ENCODE data around the gene MLXIP.
A peak's percentile ranks its signal among the peaks of the same experiment; 100 is the strongest.

The MLXIP gene

DNA sequence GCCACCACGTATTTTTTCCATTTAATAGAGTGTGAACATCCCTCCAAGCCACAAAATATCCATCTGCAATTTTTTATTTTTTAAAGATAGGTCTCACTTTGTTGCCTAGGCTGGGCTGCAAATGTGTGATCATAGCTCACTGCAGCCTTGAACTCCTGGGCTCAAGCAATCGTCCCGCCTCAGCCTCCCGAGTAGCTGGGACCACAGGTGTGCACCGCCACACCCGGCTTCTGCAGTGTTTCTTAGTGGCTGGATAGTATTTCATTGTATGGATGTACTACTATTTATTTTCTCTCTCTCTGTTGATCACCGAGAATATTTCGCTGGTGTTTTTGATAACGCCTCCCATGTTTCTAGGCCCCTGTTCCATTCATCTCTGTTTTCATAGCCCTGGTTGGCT is 17.5 kb downstream of the MLXIP start:
- Histone ChIP-seq H3K27me3 (replicated peaks) (no peaks in the 10 kb centered on the region), H3K4me3 (ENCODE audit: low read depth, low read length) (no peak overlapping the region), H3K27ac (no peak overlapping the region), H3K36me3 (replicated peaks) (no peaks in the 10 kb centered on the region)
- no peak for TF ChIP-seq CTCF (IDR thresholded peaks at IDR 0.05; ENCODE audit: low read depth, low read length, missing control alignments)
- in situ Hi-C loops (cut with HindIII; ENCODE audit: low pct_ligation_motif_present, low sequenced_read_pairs), result no loop called here
- no peak for DNase-seq

DNA sequence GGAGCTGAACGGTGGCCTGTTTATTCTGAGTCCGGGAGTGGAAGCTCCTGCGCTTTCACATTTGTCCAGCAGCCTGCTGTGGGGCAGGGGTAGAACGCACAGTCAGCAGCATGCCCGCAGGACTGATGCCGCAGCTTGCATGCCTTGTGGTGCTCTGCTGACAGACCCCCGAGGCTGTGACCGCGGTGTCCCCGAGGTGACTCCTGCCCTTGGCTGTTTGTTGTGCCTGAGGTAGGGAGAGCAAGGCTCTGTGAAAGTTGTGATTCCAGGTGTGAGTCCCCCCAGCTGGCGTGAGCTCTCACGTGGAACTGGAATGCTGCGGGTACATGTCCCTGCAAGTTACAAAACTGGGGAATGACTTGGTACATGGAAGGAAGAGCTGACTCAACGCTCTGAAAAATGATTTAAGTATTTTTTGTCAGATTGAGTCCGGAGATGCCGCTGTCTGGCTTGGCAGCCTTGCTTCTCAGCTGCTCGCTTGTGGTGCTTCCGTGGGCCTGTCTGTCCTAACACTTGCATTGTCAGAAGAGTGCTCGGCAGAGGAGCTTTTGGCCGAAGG is 18.1 kb downstream of the MLXIP start:
- Histone ChIP-seq H3K4me3 (ENCODE audit: low read depth, low read length) (no peak overlapping the region), H3K36me3 (replicated peaks) (no peaks in the 10 kb centered on the region), H3K27me3 (replicated peaks) (no peaks in the 10 kb centered on the region), H3K27ac (peak overlapping the region; percentile 74)
- no peak for TF ChIP-seq CTCF (IDR thresholded peaks at IDR 0.05; ENCODE audit: low read depth, low read length, missing control alignments)
- DNase-seq, result no peak
- in situ Hi-C loops (cut with HindIII; ENCODE audit: low pct_ligation_motif_present, low sequenced_read_pairs), result no loop called here

GRCh38 chr12:122097584-122097926 is 19.0 kb downstream of the MLXIP start:
- Histone ChIP-seq H3K4me3 (ENCODE audit: low read depth, low read length) (no peak overlapping the region), H3K36me3 (replicated peaks) (no peaks in the 10 kb centered on the region), H3K27me3 (replicated peaks) (no peaks in the 10 kb centered on the region), H3K27ac (peak overlapping the region; percentile 74)
- DNase-seq, result no peak
- in situ Hi-C loops (cut with HindIII; ENCODE audit: low pct_ligation_motif_present, low sequenced_read_pairs), result no loop called here
- no peak for TF ChIP-seq CTCF (IDR thresholded peaks at IDR 0.05; ENCODE audit: low read depth, low read length, missing control alignments)

GRCh38 chr12:122097927-122098756 is 19.6 kb downstream of the MLXIP start:
- Histone ChIP-seq H3K27me3 (replicated peaks) (no peaks in the 10 kb centered on the region), H3K36me3 (replicated peaks) (no peaks in the 10 kb centered on the region), H3K4me3 (ENCODE audit: low read depth, low read length) (no peak overlapping the region), H3K27ac (peak overlapping the region; percentile 74)
- DNase-seq, result no peak
- in situ Hi-C loops (cut with HindIII; ENCODE audit: low pct_ligation_motif_present, low sequenced_read_pairs), result no loop called here
- no peak for TF ChIP-seq CTCF (IDR thresholded peaks at IDR 0.05; ENCODE audit: low read depth, low read length, missing control alignments)

- in situ Hi-C loops (cut with HindIII; ENCODE audit: low pct_ligation_motif_present, low sequenced_read_pairs), result no loop called here
- no peaks in the 10 kb centered on the region for H3K27me3 ChIP-seq (replicated peaks)
- no peak for DNase-seq
- H3K36me3 ChIP-seq (replicated peaks), result no peaks in the 10 kb centered on the region
- TF ChIP-seq CTCF (IDR thresholded peaks at IDR 0.05; ENCODE audit: low read depth, low read length, missing control alignments), result no peak
- no peak overlapping the region for H3K27ac ChIP-seq
- H3K4me3 ChIP-seq (ENCODE audit: low read depth, low read length), result no peak overlapping the region
Measured at GRCh38 chr12:122099280-122099749, 20.8 kb downstream of the MLXIP start.

Measured in brain microvascular endothelial cell (primary cell).